NCI-H82 treated with DMSO at 0.1 percent for 48 hours (cell line): ENCODE measurements around the gene NCK2.

ENCODE experiments used
- DNase-seq: peaks from one replicate; lab custom pipeline; 2025; ENCODE audit not compliant: unreplicated experiment; lab: John Stamatoyannopoulos, UW

Gene NCK2

GRCh38 chr2:105734762-105735538 lies 9.8 kb upstream of the NCK2 start:
- no peak for DNase-seq

DNA sequence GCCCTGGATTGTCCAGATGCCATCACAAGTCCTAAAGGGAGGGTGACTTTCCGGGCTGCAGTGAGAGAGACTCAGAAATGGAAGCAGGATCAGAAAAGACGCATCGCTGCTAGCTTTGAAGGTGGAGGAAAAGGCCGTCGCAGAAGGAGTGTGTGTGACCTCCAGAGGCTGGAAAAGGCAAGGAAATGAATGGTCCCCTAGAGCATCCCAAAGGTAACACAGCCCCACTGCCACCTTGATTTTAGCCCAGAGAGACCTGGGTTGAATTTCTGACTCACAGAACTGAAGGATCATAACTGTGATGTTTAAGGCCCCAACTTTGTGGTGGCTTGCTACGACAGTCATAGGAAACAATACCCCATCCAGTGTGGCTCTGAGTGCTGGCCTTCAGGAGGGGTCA lies 8.6 kb upstream of the NCK2 start:
- no peak for DNase-seq

DNA sequence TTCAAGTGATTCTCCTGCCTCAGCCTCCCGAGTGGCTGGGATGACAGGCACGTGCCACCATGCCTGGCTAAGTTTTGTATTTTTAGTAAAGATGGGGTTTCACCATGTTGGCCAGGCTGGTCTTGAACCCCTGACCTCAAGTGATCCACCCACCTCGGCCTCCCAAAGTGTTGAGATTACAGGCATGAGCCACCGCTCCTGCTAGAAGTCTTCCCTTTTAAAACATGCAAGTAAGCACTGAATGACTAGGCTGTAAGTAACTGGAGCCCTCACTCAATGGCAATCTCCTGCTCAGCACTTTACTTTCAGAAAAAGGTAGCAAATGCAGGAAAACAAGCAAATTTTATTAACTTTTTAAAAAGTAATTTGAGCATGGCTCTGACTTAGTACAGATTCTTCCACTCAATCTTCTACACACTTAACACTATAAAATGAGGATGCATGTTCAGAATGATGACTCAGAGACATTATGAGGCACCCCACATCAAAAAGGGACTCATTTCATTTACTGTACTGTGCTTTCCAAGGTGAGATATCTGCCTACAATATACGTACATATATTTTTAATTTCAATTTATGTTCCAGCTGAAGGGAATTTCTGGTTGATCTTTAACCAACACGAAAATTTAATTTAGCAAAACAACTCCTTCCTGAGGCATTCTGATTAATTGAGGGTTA lies 6.6 kb upstream of the NCK2 start:
- DNase-seq: no peak

DNA sequence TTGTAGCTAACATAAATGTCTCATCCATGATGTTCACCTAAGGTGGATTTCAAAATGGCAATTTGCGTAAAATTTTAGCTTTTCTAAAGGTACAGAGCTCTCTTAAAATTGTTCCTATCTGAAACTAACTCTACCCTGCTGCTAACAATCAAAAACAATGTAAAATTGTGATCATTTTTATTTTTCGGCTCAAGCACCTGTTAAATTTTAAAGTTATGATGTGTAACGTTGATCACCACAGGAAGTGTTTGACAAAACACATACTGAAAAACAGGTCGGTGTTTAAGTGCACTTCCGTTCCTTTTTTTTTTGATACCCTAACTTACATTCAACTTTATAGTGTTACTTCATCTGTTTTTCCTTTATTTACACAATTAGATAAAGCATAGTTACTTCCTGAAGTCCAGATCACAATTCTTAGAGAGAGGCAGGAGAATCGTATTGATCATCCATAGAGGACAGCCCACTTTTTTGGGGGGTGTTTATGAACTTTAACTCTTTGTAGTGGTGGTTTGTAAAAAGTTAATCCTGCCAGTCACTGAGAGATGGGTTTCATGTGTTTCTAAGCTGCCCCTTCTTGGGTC lies 6.0 kb upstream of the NCK2 start:
- DNase-seq: no peak

DNA sequence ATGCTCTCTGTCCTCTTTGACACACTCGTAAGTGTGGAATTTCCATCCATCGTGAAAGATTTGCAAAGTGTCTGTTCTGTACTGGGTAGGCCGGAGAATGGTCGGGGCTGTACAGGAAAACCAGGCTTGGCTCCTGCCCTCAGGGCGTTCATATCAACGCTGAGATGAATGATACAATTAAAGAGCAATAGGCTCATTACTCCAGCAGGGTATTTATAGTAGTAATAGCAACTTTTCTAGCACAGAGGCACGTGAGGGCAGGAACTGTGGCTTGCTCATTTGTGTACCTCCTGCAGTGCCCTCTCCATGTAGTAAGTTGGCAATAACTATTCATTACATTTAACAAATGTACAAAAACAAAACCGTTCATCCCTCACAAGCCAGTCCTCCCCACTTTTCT lies 5.3 kb upstream of the NCK2 start:
- no peak for DNase-seq

DNA sequence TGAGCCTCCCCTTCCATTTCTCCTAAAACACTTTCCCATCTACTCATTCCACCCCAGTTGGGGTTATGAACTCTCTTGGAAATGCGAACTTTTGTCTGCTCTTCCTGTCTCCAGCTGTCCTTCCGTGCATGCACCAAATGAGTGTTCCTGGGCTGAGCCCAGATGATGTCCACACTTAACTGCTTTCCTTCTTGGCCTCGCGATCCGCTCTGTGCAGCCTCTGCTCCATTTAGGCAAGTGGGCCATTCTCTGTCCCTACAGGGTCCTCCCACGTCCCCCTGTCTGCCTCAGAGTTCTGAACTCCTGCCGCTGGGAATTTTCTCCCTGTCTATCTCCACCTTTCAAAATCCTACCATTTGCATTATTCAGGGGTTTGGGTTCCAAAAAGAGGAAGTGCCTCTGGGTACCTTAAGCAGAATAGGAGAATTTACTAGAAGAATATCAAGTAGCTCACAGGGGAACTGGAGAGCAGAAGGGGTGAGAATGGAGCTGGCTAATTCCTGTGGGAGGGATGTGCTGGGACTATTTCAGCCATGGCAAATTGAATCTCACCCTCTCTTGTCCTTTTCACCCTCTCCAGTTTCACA lies 4.7 kb upstream of the NCK2 start:
- DNase-seq: no peak

DNA sequence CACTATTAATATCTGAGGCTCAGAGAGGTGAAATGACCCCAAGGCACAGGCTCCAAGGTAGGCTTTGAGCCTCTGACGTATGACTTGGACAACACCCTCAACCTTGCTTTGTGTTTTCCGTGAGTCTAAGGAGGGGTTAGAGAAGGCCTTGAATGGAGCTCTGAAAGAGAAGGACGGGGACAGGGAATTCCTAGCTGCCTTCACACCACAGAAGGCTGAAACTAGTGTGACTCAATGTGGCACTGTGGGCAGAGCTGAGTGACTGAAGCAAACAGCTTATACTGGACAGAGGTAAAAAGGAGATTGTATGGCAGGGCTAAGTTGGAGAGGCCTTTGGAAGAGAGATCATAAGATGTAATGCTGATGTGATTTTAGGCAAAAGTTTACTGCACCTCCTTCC lies 3.5 kb upstream of the NCK2 start:
- no peak for DNase-seq

DNA sequence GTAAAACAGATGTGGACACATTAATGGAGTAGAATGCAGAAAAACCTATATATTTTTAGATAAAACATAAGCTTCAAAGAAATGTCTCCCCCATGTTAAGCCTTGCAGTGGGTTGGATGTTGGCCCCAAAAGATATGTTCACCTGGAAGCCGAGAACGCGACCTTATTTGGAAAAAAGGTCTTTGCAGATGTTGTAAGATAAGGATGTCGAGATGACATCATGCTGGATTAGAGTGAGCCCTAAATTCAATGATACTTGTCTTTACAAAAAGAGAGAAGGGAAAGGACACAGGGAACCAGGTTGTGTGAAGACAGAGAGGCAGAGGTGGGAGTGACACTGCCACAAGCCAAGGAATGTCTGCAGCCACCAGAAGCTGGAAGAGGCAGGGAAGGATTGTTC lies 3.1 kb upstream of the NCK2 start:
- DNase-seq: no peak

- no peak for DNase-seq
These were observed 412 bp upstream of the NCK2 start for GRCh38 chr2:105744091-105744908.

DNA sequence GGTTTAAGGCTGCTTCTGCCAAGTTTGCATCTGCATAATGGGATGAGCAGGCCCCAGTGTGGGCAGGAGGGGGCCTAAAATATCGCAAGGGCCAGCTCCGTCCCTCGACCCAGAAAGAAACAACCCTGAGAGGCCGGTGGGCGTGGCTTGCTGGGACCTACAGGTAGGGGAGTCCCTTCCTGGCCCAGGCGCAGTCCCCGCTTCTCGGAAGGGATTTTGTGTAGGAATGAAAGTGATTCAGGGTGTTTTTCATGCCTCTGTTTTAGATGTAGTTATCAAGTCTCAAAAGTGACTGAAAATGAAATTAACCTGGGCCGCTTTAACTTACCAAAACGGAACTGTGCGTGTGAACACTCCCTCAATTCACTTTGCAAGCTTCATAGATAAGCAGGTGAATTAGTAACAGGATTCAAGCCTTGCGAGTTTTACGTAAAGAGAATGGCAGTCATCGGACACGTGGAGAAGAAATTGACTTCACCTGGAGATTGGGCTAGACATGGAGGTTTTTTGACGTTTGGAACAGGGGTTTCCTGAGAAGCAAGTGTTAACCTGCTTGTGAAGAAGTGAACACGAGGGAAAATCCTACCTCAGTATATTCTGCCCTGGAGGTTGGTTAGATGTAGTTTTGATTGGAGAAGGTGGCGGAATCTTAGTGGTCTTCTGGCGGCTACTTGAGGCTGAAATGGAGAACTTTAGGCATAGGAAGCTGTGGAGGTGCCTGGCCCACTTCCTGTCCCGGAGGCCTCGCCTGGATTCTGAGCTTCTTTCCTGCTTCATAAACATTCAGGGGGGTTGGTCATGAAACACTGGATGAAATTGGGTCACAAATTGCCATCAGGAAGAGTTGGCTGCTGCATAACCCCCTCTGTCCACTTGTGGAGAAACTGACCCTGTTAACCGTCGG lies 1.7 kb downstream of the NCK2 start:
- DNase-seq: no peak

- DNase-seq: no peak
These were observed 2.7 kb downstream of the NCK2 start for GRCh38 chr2:105747254-105747894.

- DNase-seq: no peak
These were observed 3.3 kb downstream of the NCK2 start for GRCh38 chr2:105747991-105748390.

- DNase-seq: no peak
These were observed 3.9 kb downstream of the NCK2 start for GRCh38 chr2:105748566-105748965.

- DNase-seq: no peak
These were observed 5.1 kb downstream of the NCK2 start for GRCh38 chr2:105749583-105750400.

- DNase-seq: no peak
These were observed 6.0 kb downstream of the NCK2 start for GRCh38 chr2:105750735-105751134.

GRCh38 chr2:105751272-105751671 lies 6.6 kb downstream of the NCK2 start:
- no peak for DNase-seq

DNA sequence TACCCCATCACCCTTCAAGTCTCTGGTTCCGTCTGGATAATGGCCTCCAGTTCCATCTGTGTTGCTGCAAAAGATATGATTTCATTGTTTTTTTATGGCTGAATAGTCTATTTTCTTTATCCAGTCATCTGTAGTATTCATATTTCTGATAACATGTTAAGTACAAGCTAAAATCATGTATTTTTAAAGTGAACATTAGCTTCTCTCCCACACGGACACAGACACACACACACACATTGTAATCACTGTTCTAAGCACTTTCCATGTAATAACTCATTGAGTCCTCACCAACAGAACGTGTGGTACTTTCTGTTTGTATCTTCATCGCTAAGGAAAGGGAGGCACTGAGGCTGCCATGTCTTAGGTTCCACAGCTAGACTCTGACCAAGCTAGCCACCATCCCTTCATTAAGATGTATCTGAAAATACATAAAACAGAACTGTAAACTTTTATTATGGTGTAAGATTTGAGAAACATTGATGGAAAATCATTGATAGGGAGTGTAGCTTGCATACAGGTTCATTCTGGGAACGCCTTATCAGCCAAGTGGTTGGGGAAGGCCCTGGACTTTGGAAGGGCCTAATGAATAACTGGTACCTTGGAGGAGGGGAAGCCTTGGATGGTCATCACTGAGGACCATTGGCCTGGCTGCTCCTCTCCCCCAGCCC lies 8.1 kb downstream of the NCK2 start:
- DNase-seq: no peak

- no peak for DNase-seq
These were observed 8.7 kb downstream of the NCK2 start for GRCh38 chr2:105753380-105753779.
